Measurements from ENCODE around the gene PPP1R3E. TPM values are rescaled to one million over a fixed set of nuclear protein-coding genes. Genes with fewer than 3 reads are reported as not detected.
A peak's percentile ranks its signal among the peaks of the same experiment; 100 is the strongest.

The PPP1R3E gene
- total and polyA plus RNA-seq, 2 donors (not counting 1 experiment from before 2014, with no cell fraction given): 2.6 to 6.0 TPM

- Histone ChIP-seq H3K4me1 (ENCODE audit: control insufficient read depth, extremely low read depth, insufficient read depth, low read length) (peaks cover 4% of the 10 kb centered on the region), H3K4me2 (ENCODE audit: extremely low read depth, insufficient read depth, low read length) (peak overlapping the region; percentile 64), H3K36me3 (ENCODE audit: control insufficient read depth, insufficient read depth, low read length) (peaks cover 13% of the 10 kb centered on the region), H3K27ac (ENCODE audit: insufficient read depth, low read length) (peak overlapping the region; percentile 91), H3K4me3 (replicated peaks in 1 of 4; ENCODE audit: control extremely low read depth in 1 of 4, insufficient read depth in 1 of 4, low read depth in 3 of 4, low read length in 4 of 4) (peak overlapping the region in 2 of 4 experiments; percentile 47), H3K9ac (ENCODE audit: insufficient read depth, low read length) (no peak overlapping the region), H3K9me3 (ENCODE audit: control insufficient read depth, insufficient read depth, low read depth, low read length) (no peaks in the 10 kb centered on the region), H3K27me3 (ENCODE audit: control insufficient read depth, insufficient read depth, low read length) (no peaks in the 10 kb centered on the region), H3K79me2 (ENCODE audit: control insufficient read depth, insufficient read depth, low read length) (peaks cover 22% of the 10 kb centered on the region), H2AFZ (ENCODE audit: low read length) (no peak overlapping the region), H4K20me1 (ENCODE audit: control insufficient read depth, extremely low read depth, insufficient read depth, low read length) (no peaks in the 10 kb centered on the region)
- TF ChIP-seq, protein P1, sequence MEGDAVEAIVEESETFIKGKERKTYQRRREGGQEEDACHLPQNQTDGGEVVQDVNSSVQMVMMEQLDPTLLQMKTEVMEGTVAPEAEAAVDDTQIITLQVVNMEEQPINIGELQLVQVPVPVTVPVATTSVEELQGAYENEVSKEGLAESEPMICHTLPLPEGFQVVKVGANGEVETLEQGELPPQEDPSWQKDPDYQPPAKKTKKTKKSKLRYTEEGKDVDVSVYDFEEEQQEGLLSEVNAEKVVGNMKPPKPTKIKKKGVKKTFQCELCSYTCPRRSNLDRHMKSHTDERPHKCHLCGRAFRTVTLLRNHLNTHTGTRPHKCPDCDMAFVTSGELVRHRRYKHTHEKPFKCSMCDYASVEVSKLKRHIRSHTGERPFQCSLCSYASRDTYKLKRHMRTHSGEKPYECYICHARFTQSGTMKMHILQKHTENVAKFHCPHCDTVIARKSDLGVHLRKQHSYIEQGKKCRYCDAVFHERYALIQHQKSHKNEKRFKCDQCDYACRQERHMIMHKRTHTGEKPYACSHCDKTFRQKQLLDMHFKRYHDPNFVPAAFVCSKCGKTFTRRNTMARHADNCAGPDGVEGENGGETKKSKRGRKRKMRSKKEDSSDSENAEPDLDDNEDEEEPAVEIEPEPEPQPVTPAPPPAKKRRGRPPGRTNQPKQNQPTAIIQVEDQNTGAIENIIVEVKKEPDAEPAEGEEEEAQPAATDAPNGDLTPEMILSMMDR (conservative IDR thresholded peaks at IDR 0.05 in 1 of 2, IDR thresholded peaks at IDR 0.05 in 1 of 2; ENCODE audit: low read depth in 1 of 2, low read length in 2 of 2): no peak
- no peak for TF ChIP-seq EZH2 (IDR thresholded peaks at IDR 0.05; ENCODE audit: low read length, missing control alignments)
- no peak for DNase-seq (ENCODE audit: low read depth in 2 of 2)
Observed at GRCh38 chr14:23319746-23320583, 17.3 kb upstream of the PPP1R3E start.

- Histone ChIP-seq H3K27ac (ENCODE audit: insufficient read depth, low read length) (no peak overlapping the region), H3K4me1 (ENCODE audit: control insufficient read depth, extremely low read depth, insufficient read depth, low read length) (no peaks in the 10 kb centered on the region), H3K9me3 (ENCODE audit: control insufficient read depth, insufficient read depth, low read depth, low read length) (no peaks in the 10 kb centered on the region), H3K79me2 (ENCODE audit: control insufficient read depth, insufficient read depth, low read length) (peaks cover 2% of the 10 kb centered on the region), H3K9ac (ENCODE audit: insufficient read depth, low read length) (no peak overlapping the region), H3K4me2 (ENCODE audit: extremely low read depth, insufficient read depth, low read length) (no peak overlapping the region), H3K4me3 (replicated peaks in 1 of 4; ENCODE audit: control extremely low read depth in 1 of 4, insufficient read depth in 1 of 4, low read depth in 3 of 4, low read length in 4 of 4) (no peak overlapping the region), H4K20me1 (ENCODE audit: control insufficient read depth, extremely low read depth, insufficient read depth, low read length) (no peaks in the 10 kb centered on the region), H3K27me3 (ENCODE audit: control insufficient read depth, insufficient read depth, low read length) (no peaks in the 10 kb centered on the region), H3K36me3 (ENCODE audit: control insufficient read depth, insufficient read depth, low read length) (peaks cover 3% of the 10 kb centered on the region), H2AFZ (ENCODE audit: low read length) (no peak overlapping the region)
- TF ChIP-seq, protein P1 (conservative IDR thresholded peaks at IDR 0.05 in 1 of 2, IDR thresholded peaks at IDR 0.05 in 1 of 2; ENCODE audit: low read depth in 1 of 2, low read length in 2 of 2): no peak
- TF ChIP-seq EZH2 (IDR thresholded peaks at IDR 0.05; ENCODE audit: low read length, missing control alignments): no peak
- no peak for DNase-seq (ENCODE audit: low read depth in 2 of 2)
Observed at GRCh38 chr14:23316300-23316699, 13.6 kb upstream of the PPP1R3E start.

- TF ChIP-seq, protein P1 (conservative IDR thresholded peaks at IDR 0.05 in 1 of 2, IDR thresholded peaks at IDR 0.05 in 1 of 2; ENCODE audit: low read depth in 1 of 2, low read length in 2 of 2): no peak
- TF ChIP-seq EZH2 (IDR thresholded peaks at IDR 0.05; ENCODE audit: low read length, missing control alignments): no peak
- no peak overlapping the region for H2AFZ ChIP-seq (ENCODE audit: low read length)
- H4K20me1 ChIP-seq (ENCODE audit: control insufficient read depth, extremely low read depth, insufficient read depth, low read length): no peaks in the 10 kb centered on the region
- H3K79me2 ChIP-seq (ENCODE audit: control insufficient read depth, insufficient read depth, low read length): peaks cover 44% of the 10 kb centered on the region
- H3K27ac ChIP-seq (ENCODE audit: insufficient read depth, low read length): no peak overlapping the region
- H3K4me2 ChIP-seq (ENCODE audit: extremely low read depth, insufficient read depth, low read length): no peak overlapping the region
- H3K36me3 ChIP-seq (ENCODE audit: control insufficient read depth, insufficient read depth, low read length): peaks cover 13% of the 10 kb centered on the region
- H3K4me3 ChIP-seq (replicated peaks in 1 of 4; ENCODE audit: control extremely low read depth in 1 of 4, insufficient read depth in 1 of 4, low read depth in 3 of 4, low read length in 4 of 4): no peak overlapping the region
- no peak for DNase-seq (ENCODE audit: low read depth in 2 of 2)
- H3K4me1 ChIP-seq (ENCODE audit: control insufficient read depth, extremely low read depth, insufficient read depth, low read length): peaks cover 9% of the 10 kb centered on the region
- H3K9ac ChIP-seq (ENCODE audit: insufficient read depth, low read length): no peak overlapping the region
- H3K9me3 ChIP-seq (ENCODE audit: control insufficient read depth, insufficient read depth, low read depth, low read length): no peaks in the 10 kb centered on the region
- H3K27me3 ChIP-seq (ENCODE audit: control insufficient read depth, insufficient read depth, low read length): no peaks in the 10 kb centered on the region
Observed at GRCh38 chr14:23310546-23310945, 7.9 kb upstream of the PPP1R3E start.

Measured in fibroblast of lung (primary cell).